GM23248 (cell line): ENCODE data around the gene GABRR2. TPM values are rescaled to one million over a fixed set of nuclear protein-coding genes. Genes with fewer than 3 reads are reported as not detected.
"Not testable (repeated sequence)": the region's sequence is repeated elsewhere in the genome, so short reads cannot be mapped to it uniquely, and the experiment has no call there.

ENCODE experiments used
- DNase-seq: peaks from one replicate; pipeline ENCODE4 v3.0.0-alpha.2; 2015
- H2AFZ ChIP-seq: fragments of 200-600 bp; sonication (generic); 2 replicates; pipeline ENCODE4 v1.6.1; 2016; ENCODE audit warnings: antibody characterized with exemption
- H3F3A ChIP-seq: fragments of 200-600 bp; sonication (generic); 2 replicates; pipeline ENCODE4 v1.6.1; 2016; ENCODE audit warnings: mild to moderate bottlenecking, antibody characterized with exemption, mixed run types; ENCODE audit not compliant: insufficient read depth
- H3K27ac ChIP-seq: fragments of 200-600 bp; sonication (generic); 2 replicates; pipeline ENCODE4 v1.5.1; 2016; ENCODE audit warnings: mild to moderate bottlenecking
- H3K27me3 ChIP-seq: fragments of 200-600 bp; sonication (generic); replicated peaks from 2 replicates; pipeline ENCODE4 v1.6.1; 2016; ENCODE audit warnings: mild to moderate bottlenecking; ENCODE audit not compliant: insufficient read depth
- H3K36me3 ChIP-seq: fragments of 200-600 bp; sonication (generic); 2 replicates; pipeline ENCODE4 v1.6.1; 2016; ENCODE audit warnings: low read depth, mild to moderate bottlenecking
- H3K4me1 ChIP-seq: fragments of 200-600 bp; sonication (generic); 2 replicates; pipeline ENCODE4 v1.6.1; 2016; ENCODE audit warnings: mild to moderate bottlenecking; ENCODE audit not compliant: insufficient read depth
- H3K4me2 ChIP-seq: fragments of 200-600 bp; sonication (generic); one replicate; pipeline ENCODE4 v1.6.1; 2016; ENCODE audit warnings: mild to moderate bottlenecking; ENCODE audit not compliant: unreplicated experiment
- H3K4me3 ChIP-seq: fragments of 200-600 bp; sonication (generic); 2 replicates; pipeline ENCODE4 v1.5.1; 2016; ENCODE audit warnings: mild to moderate bottlenecking
- H3K79me2 ChIP-seq: fragments of 200-600 bp; sonication (generic); 2 replicates; pipeline ENCODE4 v1.6.1; 2016; ENCODE audit warnings: mild to moderate bottlenecking; ENCODE audit not compliant: insufficient read depth
- H3K9ac ChIP-seq: fragments of 200-600 bp; sonication (generic); 2 replicates; pipeline ENCODE4 v1.6.1; 2016; ENCODE audit warnings: mild to moderate bottlenecking
- H3K9me2 ChIP-seq: fragments of 200-600 bp; sonication (generic); 2 replicates; pipeline ENCODE4 v1.6.1; 2016; ENCODE audit warnings: mixed run types, mild to moderate bottlenecking, moderate library complexity; ENCODE audit not compliant: insufficient read depth
- H3K9me3 ChIP-seq: fragments of 200-600 bp; sonication (generic); one replicate; pipeline ENCODE4 v1.6.1; 2017; ENCODE audit warnings: low read depth
- H4K20me1 ChIP-seq: fragments of 200-600 bp; sonication (generic); 2 replicates; pipeline ENCODE4 v1.6.0; 2016; ENCODE audit not compliant: insufficient read depth
- EZH2 ChIP-seq: fragments of 200-600 bp; sonication (generic); IDR thresholded peaks from 2 replicates; pipeline ENCODE4 v1.6.1; 2018; ENCODE audit warnings: antibody characterized with exemption, mild to moderate bottlenecking; ENCODE audit not compliant: insufficient read depth, poor library complexity, severe bottlenecking
- EZH2phosphoT487 ChIP-seq: fragments of 200-600 bp; sonication (generic); IDR thresholded peaks from 2 replicates; pipeline ENCODE4 v1.6.1; 2018; ENCODE audit warnings: antibody characterized with exemption, moderate library complexity, mild to moderate bottlenecking, low read depth; ENCODE audit not compliant: insufficient read depth
- WGBS, 2 experiments: methylation state at CpG; one replicate each; pipeline ENCODE4 v1.1.6; 2015 to 2017; ENCODE audit warnings: low lambda C conversion rate in 2 of 2, low coverage in 1 of 2; ENCODE audit errors: missing lambda C conversion rate in 2 of 2; 5-methylcytosine and 5-hydroxymethylcytosine counted together
- in situ Hi-C: fragments of 300-500 bp; cut with MboI; formaldehyde crosslinking; loops from 2 replicates; pipeline ENCODE4 v1.15.0; 2020
- polyA plus RNA-seq: library from polyadenylated mRNA; unstranded; fragments of >200 nt; fragmentation: Nextera tagmentation; extraction: Ambion mirVana; gene quantifications from 2 replicates; pipeline ENCODE4 v1.2.1, GENCODE V29; 2016
- total RNA-seq: library from RNA; depleted of rRNA; stranded (reverse); fragments of >200 nt; shearing (Covaris generic); gene quantifications from 2 replicates; pipeline ENCODE4 v1.2.3, GENCODE V29; 2014

Gene GABRR2
- total and polyA plus RNA-seq, 2 experiments from 2014 or later: not detected

DNA sequence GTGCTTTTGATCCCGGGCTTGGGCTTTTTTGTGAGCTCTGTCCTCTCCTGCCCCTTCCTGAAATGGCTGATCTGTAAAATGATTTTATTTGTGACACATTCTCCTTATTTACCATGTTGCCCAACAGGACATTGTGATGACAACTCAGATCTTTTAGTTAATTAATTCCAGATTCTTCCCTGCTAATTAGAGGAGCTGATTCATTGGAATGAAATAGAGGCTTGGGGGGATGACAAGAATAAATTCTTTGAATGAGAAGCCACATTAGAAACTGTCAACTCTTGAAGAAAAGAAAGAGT, 71.8 kb downstream of the GABRR2 start:
- no peak overlapping the region for H2AFZ ChIP-seq
- H3F3A ChIP-seq: no peaks in the 10 kb centered on the region
- H3K9me3 ChIP-seq: no peaks in the 10 kb centered on the region
- H3K4me2 ChIP-seq: no peak overlapping the region
- in situ Hi-C loops: loop anchor here (10.0 kb wide), 1 partner anchor 258 kb away; no protein-coding TSS in a partner anchor
- H3K4me3 ChIP-seq: no peak overlapping the region
- H3K27ac ChIP-seq: no peak overlapping the region
- WGBS, 2 experiments: 0 to 3% methylated on average over 1 of the region's 1 CpG
- H3K27me3 ChIP-seq: peaks cover 12% of the 10 kb centered on the region
- no peak for TF ChIP-seq EZH2
- TF ChIP-seq EZH2phosphoT487: 0 out of 2 replicates have a peak, but pooled peaks have one; percentile 56
- H3K4me1 ChIP-seq: no peaks in the 10 kb centered on the region; the same call in 1 of the 2 replicates
- peak; percentile 59 for DNase-seq
- H4K20me1 ChIP-seq: no peaks in the 10 kb centered on the region
- no peaks in the 10 kb centered on the region for H3K36me3 ChIP-seq
- H3K79me2 ChIP-seq: no peaks in the 10 kb centered on the region
- no peak overlapping the region for H3K9ac ChIP-seq
- H3K9me2 ChIP-seq: no peaks in the 10 kb centered on the region

DNA sequence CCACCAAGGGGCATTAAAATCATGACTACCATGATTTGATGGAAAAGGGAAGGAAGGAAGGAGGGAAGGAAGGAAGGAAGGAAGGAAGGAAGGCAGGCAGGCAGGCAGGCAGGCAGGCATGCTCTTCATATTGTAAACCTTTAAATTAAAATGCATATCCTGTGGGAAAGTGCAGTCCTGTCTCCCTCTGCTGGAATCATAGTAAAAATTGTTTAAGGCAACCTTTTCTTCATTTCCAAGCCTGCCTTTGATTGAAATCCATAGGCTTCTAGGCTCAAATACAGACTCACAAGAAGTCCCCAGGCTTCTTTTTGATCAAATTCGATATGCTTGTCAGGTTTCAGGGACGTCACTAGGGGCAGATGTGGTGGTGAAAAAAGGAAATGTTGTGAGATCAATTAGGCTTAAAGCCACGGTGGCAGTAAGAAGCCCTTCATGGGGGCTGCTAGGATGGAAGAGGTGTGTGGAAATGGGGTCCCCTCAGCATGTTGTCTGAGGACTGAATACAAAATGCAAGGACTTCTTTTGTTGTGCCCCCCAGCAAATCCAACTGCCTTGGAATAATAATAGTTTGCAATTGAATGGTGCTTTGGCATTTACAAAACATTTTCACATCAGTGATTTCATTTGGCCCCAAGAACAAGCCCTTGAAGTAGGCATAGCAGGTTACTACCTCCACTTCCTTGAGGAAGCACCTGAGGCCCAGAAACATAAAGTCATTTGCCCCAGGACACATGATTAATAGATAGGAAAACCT, 72.3 kb downstream of the GABRR2 start:
- no peak overlapping the region for H3K27ac ChIP-seq
- no peaks in the 10 kb centered on the region for H4K20me1 ChIP-seq
- H3K36me3 ChIP-seq: no peaks in the 10 kb centered on the region
- no peaks in the 10 kb centered on the region for H3F3A ChIP-seq
- 29 to 33% methylated on average over 3 of the region's 3 CpGs for WGBS, 2 experiments
- no peaks in the 10 kb centered on the region for H3K79me2 ChIP-seq
- H3K4me1 ChIP-seq: no peaks in the 10 kb centered on the region; the same call in 1 of the 2 replicates
- no peak overlapping the region for H3K4me2 ChIP-seq
- peaks cover 16% of the 10 kb centered on the region for H3K27me3 ChIP-seq
- no peak overlapping the region for H2AFZ ChIP-seq
- no peak for TF ChIP-seq EZH2phosphoT487
- no peak for TF ChIP-seq EZH2
- no peaks in the 10 kb centered on the region for H3K9me2 ChIP-seq
- no peaks in the 10 kb centered on the region for H3K9me3 ChIP-seq
- in situ Hi-C loops: loop anchor here (10.0 kb wide), 1 partner anchor 258 kb away; no protein-coding TSS in a partner anchor
- DNase-seq: peak; percentile 64
- no peak overlapping the region for H3K9ac ChIP-seq
- no peak overlapping the region for H3K4me3 ChIP-seq

DNA sequence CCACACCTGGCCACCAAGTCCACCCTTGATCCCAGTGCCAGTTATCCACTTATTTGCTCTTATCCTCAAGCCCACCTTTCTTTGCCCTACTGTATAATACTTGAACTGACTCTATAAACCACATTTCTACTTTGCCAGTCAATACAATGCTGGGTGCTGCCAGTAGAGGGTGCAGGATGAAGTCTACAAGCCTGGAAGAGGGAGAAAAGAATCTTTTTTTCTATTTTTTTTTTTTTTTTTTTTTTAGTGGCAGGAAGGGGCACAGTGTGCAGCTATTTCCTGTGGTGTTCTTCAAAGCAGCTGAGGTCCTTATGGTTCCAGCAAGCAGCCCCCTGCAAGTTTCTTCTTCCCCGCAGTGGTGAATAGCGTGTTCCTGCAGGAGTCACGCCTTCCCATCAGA, 75.8 kb downstream of the GABRR2 start:
- H3K27me3 ChIP-seq: peaks cover 24% of the 10 kb centered on the region
- H3F3A ChIP-seq: no peaks in the 10 kb centered on the region
- no peak overlapping the region for H3K27ac ChIP-seq
- H3K79me2 ChIP-seq: no peaks in the 10 kb centered on the region
- peak; percentile 11 for DNase-seq
- H3K4me1 ChIP-seq: no peaks in the 10 kb centered on the region; the same call in 1 of the 2 replicates
- H3K4me2 ChIP-seq: no peak overlapping the region
- H3K4me3 ChIP-seq: no peak overlapping the region
- no peaks in the 10 kb centered on the region for H4K20me1 ChIP-seq
- no peaks in the 10 kb centered on the region for H3K9me2 ChIP-seq
- in situ Hi-C loops: no loop called here
- no peak overlapping the region for H2AFZ ChIP-seq
- no peak overlapping the region for H3K9ac ChIP-seq
- 84% methylated on average over 3 of the region's 3 CpGs for WGBS, 2 experiments
- H3K9me3 ChIP-seq: no peaks in the 10 kb centered on the region
- TF ChIP-seq EZH2 (no peak), EZH2phosphoT487 (no peak)
- H3K36me3 ChIP-seq: no peaks in the 10 kb centered on the region

DNA sequence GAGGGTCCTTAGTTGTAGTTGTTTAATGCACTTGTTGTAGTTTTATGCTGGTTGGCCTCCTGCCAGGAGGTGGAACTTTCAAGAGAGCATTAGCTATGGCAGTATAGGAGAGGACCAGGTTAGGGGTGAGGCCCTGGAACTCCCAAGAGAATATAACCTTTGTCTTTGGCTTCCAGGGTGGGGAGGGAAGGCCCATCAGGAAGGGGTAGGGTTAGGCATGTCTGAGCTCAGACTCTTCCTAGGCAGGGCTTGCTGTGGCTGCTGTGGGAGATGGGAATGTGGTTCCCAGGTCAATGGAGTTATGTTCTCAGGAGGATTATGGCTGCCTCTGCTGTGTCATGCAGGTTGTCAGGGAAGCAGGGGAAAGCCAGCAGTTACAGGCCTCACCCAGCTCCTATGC, 77.9 kb downstream of the GABRR2 start:
- no peaks in the 10 kb centered on the region for H3K9me3 ChIP-seq
- H3K4me2 ChIP-seq: no peak overlapping the region
- no peak overlapping the region for H2AFZ ChIP-seq
- H3K4me3 ChIP-seq: no peak overlapping the region
- H3K27ac ChIP-seq: no peak overlapping the region
- H3K9me2 ChIP-seq: no peaks in the 10 kb centered on the region
- in situ Hi-C loops: no loop called here
- H4K20me1 ChIP-seq: no peaks in the 10 kb centered on the region
- H3F3A ChIP-seq: no peaks in the 10 kb centered on the region
- no peak overlapping the region for H3K9ac ChIP-seq
- H3K36me3 ChIP-seq: no peaks in the 10 kb centered on the region
- TF ChIP-seq EZH2phosphoT487 (no peak), EZH2 (no peak)
- peaks cover 20% of the 10 kb centered on the region for H3K27me3 ChIP-seq
- H3K4me1 ChIP-seq: no peaks in the 10 kb centered on the region
- no peaks in the 10 kb centered on the region for H3K79me2 ChIP-seq
- DNase-seq: no peak

DNA sequence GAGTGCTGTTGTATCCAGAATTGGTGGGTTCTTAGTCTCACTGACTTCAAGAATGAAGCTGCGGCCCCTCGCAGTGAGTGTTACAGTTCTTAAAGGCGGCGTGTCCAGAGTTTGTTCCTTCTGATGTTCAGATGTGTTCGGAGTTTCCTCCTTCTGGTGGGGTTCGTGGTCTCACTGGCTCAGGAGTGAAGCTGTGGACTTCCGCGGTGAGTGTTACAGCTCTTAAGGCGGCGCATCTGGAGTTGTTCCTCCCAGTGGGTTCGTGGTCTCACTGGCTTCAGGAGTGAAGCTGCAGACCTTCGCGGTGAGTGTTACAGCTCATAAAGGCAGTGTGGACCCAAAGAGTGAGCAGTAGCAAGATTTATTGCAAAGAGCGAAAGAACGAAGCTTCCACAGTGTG, 81.5 kb downstream of the GABRR2 start:
- H3K36me3 ChIP-seq, H3K4me2 ChIP-seq, H3K9ac ChIP-seq, DNase-seq, H3K4me3 ChIP-seq, in situ Hi-C loops, H4K20me1 ChIP-seq, H3K9me2 ChIP-seq, H3K9me3 ChIP-seq, H3K79me2 ChIP-seq, H2AFZ ChIP-seq, H3K4me1 ChIP-seq, H3F3A ChIP-seq, H3K27ac ChIP-seq: not testable (repeated sequence)
- WGBS, 2 experiments: 88% methylated on average over 12 to 15 of the region's 15 CpGs
- peaks cover 23% of the 10 kb centered on the region for H3K27me3 ChIP-seq
